HCT116 (cell line): ENCODE measurements around the gene TIMM17A. TPM values are rescaled to one million over a fixed set of nuclear protein-coding genes. Genes with fewer than 3 reads are reported as not detected.

ENCODE experiments used
- ATAC-seq: fragments of 200-7000 bp; cut with Tn5 transposase; 2 replicates; pipeline ENCODE4 v1.9.1; 2020; ENCODE audit warnings: mild to moderate bottlenecking, moderate library complexity
- BruUV-seq: library from RNA; stranded (reverse); fragments of 400-500 nt; replicated peaks from 2 replicates; lab custom pipeline; 2021; lab: Mats Ljungman, UMichigan
- CTCF ChIA-PET: fragments of 300-600 bp; sonication (Branson Sonifier 250); formaldehyde crosslinking; loops from one replicate; lab custom pipeline; 2021; ENCODE audit warnings: antibody characterized with exemption; lab: Charles Lee
- POLR2A ChIA-PET: fragments of 300-600, 350-600 bp; sonication (Branson Sonifier 250); formaldehyde crosslinking; loops from one replicate; lab custom pipeline; 2021; ENCODE audit warnings: antibody characterized with exemption; lab: Charles Lee
- RAD21 ChIA-PET, 2 experiments: fragments of 300-600 bp; sonication (Branson Sonifier 250); formaldehyde crosslinking; loops; one replicate each; lab custom pipeline; 2023; ENCODE audit warnings: low total read pairs in 2 of 2; ENCODE audit not compliant: uncharacterized antibody in 2 of 2, unreplicated experiment in 2 of 2, low non-redundant PET in 1 of 2; lab: Charles Lee
- DNase-seq: peaks from one replicate; pipeline ENCODE4 v3.0.0-alpha.2; 2010; ENCODE audit warnings: low read depth, low spot score
- H2AFZ ChIP-seq: fragments of 200-600 bp; shearing (Covaris generic), sonication (generic); 2 replicates; pipeline ENCODE4 v1.6.1; 2017; ENCODE audit warnings: low read depth, mixed run types, mixed read lengths, antibody characterized with exemption, low read length; ENCODE audit not compliant: poor library complexity, severe bottlenecking
- H3K27ac ChIP-seq: 2 replicates; pipeline ENCODE4 v1.5.1; 2012; ENCODE audit warnings: low read depth, low read length
- H3K27me3 ChIP-seq: fragments of 200-600 bp; sonication (generic); 2 replicates; pipeline ENCODE4 v1.6.1; 2016; ENCODE audit warnings: mixed run types, low read length, mixed read lengths; ENCODE audit not compliant: insufficient read depth
- H3K36me3 ChIP-seq, 2 experiments: fragments of 200-500 bp in 1 of 2; fragments of 200-600 bp in 1 of 2; sonication (Bioruptor generic) in 1 of 2; sonication (generic) in 1 of 2; 2 replicates each; pipeline versions ENCODE4 v1.5.1 to v1.6.1; 2014 to 2016; ENCODE audit warnings: low read length in 2 of 2, inconsistent platforms in 1 of 2, mixed read lengths in 1 of 2, mixed run types in 1 of 2; ENCODE audit not compliant: insufficient read depth in 2 of 2, control insufficient read depth in 1 of 2
- H3K4me1 ChIP-seq, 2 experiments: fragments of 200-600 bp in 1 of 2; sonication (generic) in 1 of 2; 2 replicates each; pipeline versions ENCODE4 v1.5.1 to v1.6.1; 2012 to 2017; ENCODE audit warnings: low read length in 2 of 2, inconsistent platforms in 1 of 2, mild to moderate bottlenecking in 1 of 2, mixed read lengths in 1 of 2, mixed run types in 1 of 2, moderate library complexity in 1 of 2; ENCODE audit not compliant: insufficient read depth in 2 of 2, control insufficient read depth in 1 of 2
- H3K4me2 ChIP-seq: fragments of 200-600 bp; sonication (generic); 2 replicates; pipeline ENCODE4 v1.6.1; 2017; ENCODE audit warnings: mixed run types, low read length, mixed read lengths
- H3K4me3 ChIP-seq, 2 experiments: fragments of 200-600 bp in 1 of 2; sonication (generic) in 1 of 2; replicated peaks in 1 of 2; 2 replicates each; pipeline ENCODE4 v1.5.1; 2011 to 2016; ENCODE audit warnings: low read length in 2 of 2, control low read depth in 1 of 2, low read depth in 1 of 2, mild to moderate bottlenecking in 1 of 2, mixed read lengths in 1 of 2, mixed run types in 1 of 2
- H3K79me2 ChIP-seq: fragments of 200-600 bp; sonication (generic); 2 replicates; pipeline ENCODE4 v1.6.1; 2017; ENCODE audit warnings: mild to moderate bottlenecking, mixed run types, low read length, moderate library complexity, mixed read lengths; ENCODE audit not compliant: insufficient read depth
- H3K9ac ChIP-seq: fragments of 200-600 bp; sonication (generic); 2 replicates; pipeline ENCODE4 v1.6.1; 2016; ENCODE audit warnings: low read length, mixed read lengths
- H3K9me2 ChIP-seq: fragments of 200-600 bp; sonication (generic), shearing (Covaris generic); 2 replicates; pipeline ENCODE4 v1.6.1; 2017; ENCODE audit warnings: mixed run types, mild to moderate bottlenecking, moderate library complexity; ENCODE audit not compliant: insufficient read depth
- H3K9me3 ChIP-seq, 2 experiments: fragments of 200-500 bp in 1 of 2; fragments of 200-600 bp in 1 of 2; sonication (Bioruptor generic) in 1 of 2; sonication (generic) in 1 of 2; 2 replicates each; pipeline ENCODE4 v1.6.1; 2014 to 2017; ENCODE audit warnings: low read length in 2 of 2, mixed read lengths in 2 of 2, inconsistent platforms in 1 of 2, low read depth in 1 of 2, mild to moderate bottlenecking in 1 of 2, mixed run types in 1 of 2, moderate library complexity in 1 of 2; ENCODE audit not compliant: control insufficient read depth in 1 of 2, insufficient read depth in 1 of 2
- H4K20me1 ChIP-seq: fragments of 200-600 bp; sonication (generic), shearing (Covaris generic); 2 replicates; pipeline ENCODE4 v1.6.1; 2017; ENCODE audit warnings: mixed run types, mild to moderate bottlenecking, moderate library complexity; ENCODE audit not compliant: insufficient read depth
- CBX3 ChIP-seq: IDR thresholded peaks from 2 replicates; pipeline ENCODE4 v1.6.1; 2012; ENCODE audit warnings: low read depth
- CEBPB ChIP-seq: IDR thresholded peaks from 2 replicates; pipeline ENCODE4 v1.6.1; 2012; ENCODE audit warnings: low read depth
- EZH2 ChIP-seq: fragments of 200-600 bp; sonication (generic); IDR thresholded peaks from 2 replicates; pipeline ENCODE4 v1.6.1; 2017; ENCODE audit warnings: antibody characterized with exemption, mixed run types
- POLR2AphosphoS5 ChIP-seq: IDR thresholded peaks from 2 replicates; pipeline ENCODE4 v1.6.1; 2011; ENCODE audit warnings: mild to moderate bottlenecking, low read depth, low read length, moderate library complexity
- RAD21 ChIP-seq: IDR thresholded peaks from 2 replicates; pipeline ENCODE4 v1.6.1; 2012; ENCODE audit warnings: low read depth, mild to moderate bottlenecking
- YY1 ChIP-seq: IDR thresholded peaks from 2 replicates; pipeline ENCODE4 v1.6.1; 2011; ENCODE audit warnings: low read length, low read depth, moderate library complexity, mild to moderate bottlenecking; ENCODE audit not compliant: insufficient replicate concordance; ENCODE audit errors: extremely low read depth
- ZFX ChIP-seq: fragments of 450-650 bp; IDR thresholded peaks from 2 replicates; pipeline ENCODE4 v1.6.1; 2017
- ZNF274 ChIP-seq: fragments of 200-500 bp; sonication (Bioruptor generic); IDR thresholded peaks from 2 replicates; pipeline ENCODE4 v1.6.1; 2014; ENCODE audit warnings: mild to moderate bottlenecking, low read depth, low read length, inconsistent platforms
- intact Hi-C: fragments of 100-400 bp; cut with micrococcal nuclease; formaldehyde crosslinking; loops from 2 replicates; pipeline ENCODE4 v1.10.0; 2022
- total RNA-seq: library from RNA; stranded (reverse); gene quantifications from one replicate; pipeline ENCODE4 v1.2.1, GENCODE V29; 2021; ENCODE audit not compliant: unreplicated experiment
- TF ChIP-seq, protein P1 (sequence below): IDR thresholded peaks from 2 replicates; pipeline ENCODE4 v1.6.1; 2012; ENCODE audit warnings: low read depth

TIMM17A gene
- total RNA-seq, 1 experiment from 2014 or later, result 100 TPM

DNA sequence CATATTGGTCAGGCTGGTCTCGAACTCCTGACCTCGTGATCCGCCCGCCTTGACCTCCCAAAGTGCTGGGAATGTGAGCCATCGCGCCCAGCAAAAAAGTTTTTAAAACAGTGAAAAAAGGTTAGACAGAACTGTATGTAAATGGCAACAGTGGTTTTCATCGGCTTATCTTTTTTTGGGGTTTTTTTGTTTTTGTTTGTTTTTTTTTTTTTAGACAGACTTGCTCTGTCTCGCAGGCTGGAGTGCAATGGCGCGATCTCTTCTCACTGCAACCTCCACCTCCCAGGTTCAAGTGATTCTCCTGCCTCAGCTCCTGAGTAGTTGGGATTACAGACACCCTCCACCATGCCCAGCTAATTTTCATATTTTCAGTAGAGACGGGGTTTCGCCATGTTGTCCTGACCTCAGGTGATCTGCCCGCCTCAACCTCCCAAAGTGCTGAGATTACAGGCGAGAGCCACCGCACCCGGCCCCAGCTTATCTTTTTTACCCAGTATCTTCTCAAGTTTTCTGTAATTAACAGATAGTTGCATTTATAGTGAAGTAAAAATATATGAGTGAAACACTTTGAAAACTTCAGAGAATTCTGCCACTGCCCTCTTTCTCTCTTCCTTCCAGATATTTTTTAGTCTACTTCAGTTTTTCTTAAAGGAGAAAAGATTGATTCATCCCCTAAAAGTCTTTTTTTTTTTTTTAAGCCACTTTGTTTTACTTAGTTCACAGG, 13.1 kb downstream of the TIMM17A start:
- BruUV-seq, result no TSS peak
- H4K20me1 ChIP-seq, result no peaks in the 10 kb centered on the region
- H3K4me3 ChIP-seq, result no peak overlapping the region
- no peaks in the 10 kb centered on the region for H3K4me1 ChIP-seq
- H3K36me3 ChIP-seq, result peaks cover 53 to 59% of the 10 kb centered on the region in 2 experiments
- H3K27ac ChIP-seq, result no peak overlapping the region
- no peak for ATAC-seq
- ChIA-PET RAD21 (interaction anchor here in 1 of 2 experiments (0.6 kb wide), 1 partner anchor 90 kb away, joined by 3 read pairs; no protein-coding TSS in a partner anchor), CTCF (interaction anchor here (0.7 to 1.1 kb wide), 5 partner anchors 31 to 91 kb away, joined by 3 to 5 read pairs (median 3); no protein-coding TSS in a partner anchor), POLR2A (interaction anchor here (0.8 to 1.0 kb wide), 2 partner anchors 13 to 73 kb away, joined by 3 read pairs; partner anchors contain the start of gene TIMM17A)
- DNase-seq, result no peak
- intact Hi-C loops, result no loop called here
- no peaks in the 10 kb centered on the region for H3K9me3 ChIP-seq
- H3K4me2 ChIP-seq, result no peak overlapping the region
- TF ChIP-seq CEBPB (no peak), POLR2AphosphoS5 (no peak), YY1 (no peak), ZNF274 (no peak), RAD21 (no peak), EZH2 (no peak), CBX3 (no peak), ZFX (no peak)
- TF ChIP-seq, protein P1, sequence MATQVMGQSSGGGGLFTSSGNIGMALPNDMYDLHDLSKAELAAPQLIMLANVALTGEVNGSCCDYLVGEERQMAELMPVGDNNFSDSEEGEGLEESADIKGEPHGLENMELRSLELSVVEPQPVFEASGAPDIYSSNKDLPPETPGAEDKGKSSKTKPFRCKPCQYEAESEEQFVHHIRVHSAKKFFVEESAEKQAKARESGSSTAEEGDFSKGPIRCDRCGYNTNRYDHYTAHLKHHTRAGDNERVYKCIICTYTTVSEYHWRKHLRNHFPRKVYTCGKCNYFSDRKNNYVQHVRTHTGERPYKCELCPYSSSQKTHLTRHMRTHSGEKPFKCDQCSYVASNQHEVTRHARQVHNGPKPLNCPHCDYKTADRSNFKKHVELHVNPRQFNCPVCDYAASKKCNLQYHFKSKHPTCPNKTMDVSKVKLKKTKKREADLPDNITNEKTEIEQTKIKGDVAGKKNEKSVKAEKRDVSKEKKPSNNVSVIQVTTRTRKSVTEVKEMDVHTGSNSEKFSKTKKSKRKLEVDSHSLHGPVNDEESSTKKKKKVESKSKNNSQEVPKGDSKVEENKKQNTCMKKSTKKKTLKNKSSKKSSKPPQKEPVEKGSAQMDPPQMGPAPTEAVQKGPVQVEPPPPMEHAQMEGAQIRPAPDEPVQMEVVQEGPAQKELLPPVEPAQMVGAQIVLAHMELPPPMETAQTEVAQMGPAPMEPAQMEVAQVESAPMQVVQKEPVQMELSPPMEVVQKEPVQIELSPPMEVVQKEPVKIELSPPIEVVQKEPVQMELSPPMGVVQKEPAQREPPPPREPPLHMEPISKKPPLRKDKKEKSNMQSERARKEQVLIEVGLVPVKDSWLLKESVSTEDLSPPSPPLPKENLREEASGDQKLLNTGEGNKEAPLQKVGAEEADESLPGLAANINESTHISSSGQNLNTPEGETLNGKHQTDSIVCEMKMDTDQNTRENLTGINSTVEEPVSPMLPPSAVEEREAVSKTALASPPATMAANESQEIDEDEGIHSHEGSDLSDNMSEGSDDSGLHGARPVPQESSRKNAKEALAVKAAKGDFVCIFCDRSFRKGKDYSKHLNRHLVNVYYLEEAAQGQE, result no peak
- no peaks in the 10 kb centered on the region for H3K9me2 ChIP-seq
- peaks cover 38% of the 10 kb centered on the region for H3K79me2 ChIP-seq
- no peak overlapping the region for H2AFZ ChIP-seq
- H3K27me3 ChIP-seq, result no peaks in the 10 kb centered on the region
- no peak overlapping the region for H3K9ac ChIP-seq
